SKM-1 treated with dmso at 0.1 percent for 144 hours (cell line): ENCODE data around the gene CEP112.
"Not testable (repeated sequence)": the region's sequence is repeated elsewhere in the genome, so short reads cannot be mapped to it uniquely, and the experiment has no call there.

Experiments used
- DNase-seq: peaks from one replicate; lab custom pipeline; 2025; ENCODE audit not compliant: unreplicated experiment; lab: John Stamatoyannopoulos, UW

The CEP112 gene

GRCh38 chr17:66085221-66085620, 106.7 kb downstream of the CEP112 start:
- DNase-seq, result no peak

- DNase-seq, result not testable (repeated sequence)
Observed at GRCh38 chr17:66080670-66081069, 111.3 kb downstream of the CEP112 start.

GRCh38 chr17:66076546-66077190, 115.3 kb downstream of the CEP112 start:
- DNase-seq, result no peak

GRCh38 chr17:66073384-66073783, 118.5 kb downstream of the CEP112 start:
- DNase-seq, result no peak

GRCh38 chr17:66063686-66064085, 128.2 kb downstream of the CEP112 start:
- DNase-seq, result no peak

GRCh38 chr17:66056148-66056547, 135.8 kb downstream of the CEP112 start:
- no peak for DNase-seq

GRCh38 chr17:66054242-66054641, 137.7 kb downstream of the CEP112 start:
- DNase-seq, result no peak

- DNase-seq, result no peak
Observed at GRCh38 chr17:66044083-66044482, 147.8 kb downstream of the CEP112 start.

- no peak for DNase-seq
Observed at GRCh38 chr17:66043419-66043818, 148.5 kb downstream of the CEP112 start.

GRCh38 chr17:66040402-66040801, 151.5 kb downstream of the CEP112 start:
- no peak for DNase-seq

- DNase-seq, result no peak
Observed at GRCh38 chr17:66038125-66038524, 153.8 kb downstream of the CEP112 start.

GRCh38 chr17:66037221-66037620, 154.7 kb downstream of the CEP112 start:
- no peak for DNase-seq

GRCh38 chr17:66032082-66032712, 159.7 kb downstream of the CEP112 start:
- no peak for DNase-seq

- DNase-seq, result no peak
Observed at GRCh38 chr17:66025551-66025950, 166.4 kb downstream of the CEP112 start.

GRCh38 chr17:66021757-66022156, 170.2 kb downstream of the CEP112 start:
- DNase-seq, result no peak

- DNase-seq, result no peak
Observed at GRCh38 chr17:66018786-66019185, 173.1 kb downstream of the CEP112 start.

- no peak for DNase-seq
Observed at GRCh38 chr17:66016231-66016630, 175.7 kb downstream of the CEP112 start.

- DNase-seq, result no peak
Observed at GRCh38 chr17:66008680-66009079, 183.3 kb downstream of the CEP112 start.

GRCh38 chr17:66006654-66007053, 185.3 kb downstream of the CEP112 start:
- DNase-seq, result no peak

GRCh38 chr17:66002812-66003211, 189.1 kb downstream of the CEP112 start:
- no peak for DNase-seq

- no peak for DNase-seq
Observed at GRCh38 chr17:66002063-66002585, 189.8 kb downstream of the CEP112 start.

- DNase-seq, result no peak
Observed at GRCh38 chr17:66000216-66000615, 191.7 kb downstream of the CEP112 start.

- no peak for DNase-seq
Observed at GRCh38 chr17:65998675-65999074, 193.3 kb downstream of the CEP112 start.
